H1 (cell line): ENCODE measurements around the gene KCNAB3. TPM values are rescaled to one million over a fixed set of nuclear protein-coding genes. Genes with fewer than 3 reads are reported as not detected.

Experiments used
- CTCF ChIA-PET: fragments of 300-600 bp; sonication (Branson Sonifier 250); formaldehyde crosslinking; loops from one replicate; lab custom pipeline; 2021; ENCODE audit not compliant: partially characterized antibody; lab: Charles Lee
- POLR2A ChIA-PET: fragments of 300-600 bp; sonication (Branson Sonifier 250); formaldehyde crosslinking; loops from one replicate; lab custom pipeline; 2021; ENCODE audit warnings: inconsistent platforms; ENCODE audit not compliant: partially characterized antibody; lab: Charles Lee
- DNase-seq, 2 experiments: peaks; one replicate each; pipeline versions ENCODE4 v3.0.0 to v3.0.0-alpha.2; 2010 to 2022; ENCODE audit warnings: low spot score in 2 of 2, low read depth in 1 of 2, mixed read lengths in 1 of 2
- FAIRE-seq: peaks from 2 replicates; lab custom pipeline; 2011; peaks lifted over from hg19 to GRCh38; lab: Jason Lieb, UNC
- H2AFZ ChIP-seq: 2 replicates; pipeline ENCODE4 v1.8.1; 2012; ENCODE audit warnings: low read length, inconsistent platforms
- H2AK5ac ChIP-seq: 2 replicates; pipeline ENCODE4 v1.6.1; 2013; ENCODE audit warnings: low read depth, low read length
- H2BK120ac ChIP-seq: replicated peaks from 2 replicates; pipeline ENCODE3; 2013; ENCODE audit warnings: low read depth, low read length, inconsistent platforms
- H2BK12ac ChIP-seq: 2 replicates; pipeline ENCODE4 v1.6.1; 2013; ENCODE audit warnings: low read depth, low read length
- H2BK15ac ChIP-seq: 2 replicates; pipeline ENCODE4 v1.6.1; 2013; ENCODE audit warnings: low read length
- H2BK20ac ChIP-seq: 2 replicates; pipeline ENCODE4 v1.6.1; 2013; ENCODE audit warnings: low read length
- H2BK5ac ChIP-seq: 2 replicates; pipeline ENCODE4 v1.6.1; 2013; ENCODE audit warnings: low read depth, low read length
- H3K14ac ChIP-seq: 2 replicates; pipeline ENCODE4 v1.6.1; 2013; ENCODE audit warnings: inconsistent platforms; ENCODE audit not compliant: insufficient read length
- H3K18ac ChIP-seq: 2 replicates; pipeline ENCODE4 v1.6.1; 2013; ENCODE audit warnings: low read length; ENCODE audit errors: extremely low read depth
- H3K23ac ChIP-seq: 2 replicates; pipeline ENCODE4 v1.6.1; 2013; ENCODE audit warnings: inconsistent platforms; ENCODE audit not compliant: insufficient read length
- H3K23me2 ChIP-seq: 2 replicates; pipeline ENCODE4 v1.6.1; 2013; ENCODE audit warnings: low read depth, low read length
- H3K27ac ChIP-seq: 2 replicates; pipeline ENCODE4 v1.6.1; 2011; ENCODE audit warnings: low read depth, low read length, inconsistent platforms
- H3K27me3 ChIP-seq, 4 experiments: replicated peaks in 1 of 4; 1 replicate in 1 of 4; 2 replicates in 3 of 4; pipeline versions ENCODE4 v1.6.1 to v1.8.1; 2011 to 2013; ENCODE audit warnings: low read length in 3 of 4, mild to moderate bottlenecking in 3 of 4, inconsistent platforms in 2 of 4, mixed read lengths in 2 of 4, moderate library complexity in 1 of 4; ENCODE audit not compliant: control insufficient read depth in 3 of 4, insufficient read depth in 3 of 4; ENCODE audit errors: extremely low read depth in 1 of 4
- H3K36me3 ChIP-seq, 4 experiments: 2 replicates each; pipeline versions ENCODE4 v1.6.1 to v1.8.1; 2011 to 2013; ENCODE audit warnings: mild to moderate bottlenecking in 4 of 4, low read length in 3 of 4, moderate library complexity in 2 of 4, control low read depth in 1 of 4, inconsistent platforms in 1 of 4; ENCODE audit not compliant: insufficient read depth in 4 of 4, control insufficient read depth in 2 of 4
- H3K4ac ChIP-seq: replicated peaks from 2 replicates; pipeline ENCODE3; 2013; ENCODE audit warnings: low read length, low read depth, mixed read lengths, inconsistent platforms; ENCODE audit not compliant: insufficient read length
- H3K4me1 ChIP-seq, 4 experiments: replicated peaks in 1 of 4; 1 replicate in 1 of 4; 2 replicates in 3 of 4; pipeline versions ENCODE4 v1.6.1 to v1.8.1; 2011 to 2013; ENCODE audit warnings: low read length in 3 of 4, inconsistent platforms in 2 of 4, mixed read lengths in 1 of 4; ENCODE audit not compliant: insufficient read depth in 4 of 4, control insufficient read depth in 3 of 4
- H3K4me2 ChIP-seq, 2 experiments: 2 replicates each; pipeline versions ENCODE4 v1.6.1 to v1.8.1; 2011 to 2013; ENCODE audit warnings: low read depth in 2 of 2, low read length in 2 of 2, control low read depth in 1 of 2, inconsistent platforms in 1 of 2, mild to moderate bottlenecking in 1 of 2; ENCODE audit not compliant: insufficient read depth in 1 of 2
- H3K4me3 ChIP-seq, 4 experiments: fragments of 200-600, 300-600 bp in 1 of 4; sonication (generic), shearing (Covaris generic), sonication (Bioruptor Twin) in 1 of 4; 2 replicates each; pipeline versions ENCODE4 v1.5.1 to v1.8.1; 2011 to 2016; ENCODE audit warnings: low read length in 4 of 4, low read depth in 3 of 4, control low read depth in 2 of 4, inconsistent platforms in 2 of 4, mild to moderate bottlenecking in 2 of 4, mixed read lengths in 1 of 4, moderate library complexity in 1 of 4; ENCODE audit not compliant: insufficient read depth in 2 of 4; ENCODE audit errors: extremely low read depth in 1 of 4
- H3K56ac ChIP-seq: replicated peaks from 2 replicates; pipeline ENCODE3; 2013; ENCODE audit warnings: low read depth, mild to moderate bottlenecking, mixed read lengths, low read length, inconsistent platforms; ENCODE audit not compliant: insufficient read length
- H3K79me1 ChIP-seq: 2 replicates; pipeline ENCODE4 v1.6.1; 2013; ENCODE audit warnings: low read depth, low read length, control low read depth
- H3K79me2 ChIP-seq, 2 experiments: 2 replicates each; pipeline versions ENCODE4 v1.6.1 to v1.8.1; 2012 to 2013; ENCODE audit warnings: low read length in 2 of 2, mild to moderate bottlenecking in 2 of 2, inconsistent platforms in 1 of 2; ENCODE audit not compliant: insufficient read depth in 2 of 2, control insufficient read depth in 1 of 2
- H3K9ac ChIP-seq, 4 experiments: replicated peaks in 1 of 4; 1 replicate in 1 of 4; 2 replicates in 3 of 4; pipeline versions ENCODE4 v1.6.1 to v1.8.1; 2011 to 2013; ENCODE audit warnings: low read depth in 3 of 4, low read length in 3 of 4, control low read depth in 2 of 4, mild to moderate bottlenecking in 2 of 4, moderate library complexity in 2 of 4, inconsistent platforms in 1 of 4; ENCODE audit errors: extremely low read depth in 1 of 4
- H3K9me3 ChIP-seq, 2 experiments: 2 replicates each; pipeline versions ENCODE4 v1.6.1 to v1.8.1; 2012 to 2013; ENCODE audit warnings: mild to moderate bottlenecking in 2 of 2, moderate library complexity in 2 of 2, control low read depth in 1 of 2, inconsistent platforms in 1 of 2, low read depth in 1 of 2, low read length in 1 of 2, mixed read lengths in 1 of 2; ENCODE audit not compliant: insufficient read depth in 2 of 2
- H4K20me1 ChIP-seq, 2 experiments: replicated peaks in 1 of 2; 2 replicates each; pipeline versions ENCODE3 to v1.8.1; 2011 to 2013; ENCODE audit warnings: inconsistent platforms in 2 of 2, low read length in 2 of 2, mild to moderate bottlenecking in 1 of 2; ENCODE audit not compliant: insufficient read depth in 2 of 2, control insufficient read depth in 1 of 2
- H4K5ac ChIP-seq: 2 replicates; pipeline ENCODE4 v1.6.1; 2013; ENCODE audit warnings: low read length, low read depth, mixed read lengths, inconsistent platforms; ENCODE audit not compliant: insufficient read length
- H4K8ac ChIP-seq: 2 replicates; pipeline ENCODE4 v1.8.0; 2013; ENCODE audit warnings: mild to moderate bottlenecking, moderate library complexity, low read length, inconsistent platforms; ENCODE audit not compliant: insufficient read depth; ENCODE audit errors: extremely low read depth
- H4K91ac ChIP-seq: replicated peaks from 2 replicates; pipeline ENCODE3; 2013; ENCODE audit warnings: low read length, mixed read lengths, inconsistent platforms; ENCODE audit not compliant: insufficient read length
- BACH1 ChIP-seq: IDR thresholded peaks from 2 replicates; pipeline ENCODE4 v1.6.1; 2012; ENCODE audit warnings: low read length, improper control_type of control experiment
- CEBPB ChIP-seq: IDR thresholded peaks from 2 replicates; pipeline ENCODE4 v1.6.1; 2012; ENCODE audit warnings: low read depth, low read length
- EP300 ChIP-seq, 2 experiments: IDR thresholded peaks; 1 replicate in 1 of 2; 2 replicates in 1 of 2; pipeline ENCODE4 v1.6.1; 2011 to 2012; ENCODE audit warnings: low read depth in 2 of 2, low read length in 2 of 2, mild to moderate bottlenecking in 2 of 2, borderline replicate concordance in 1 of 2, inconsistent platforms in 1 of 2, moderate library complexity in 1 of 2
- HDAC2 ChIP-seq, 2 experiments: fragments of 300-600 bp in 1 of 2; sonication (generic) in 1 of 2; IDR thresholded peaks; 2 replicates each; pipeline ENCODE4 v1.6.1; 2011 to 2012; ENCODE audit warnings: low read depth in 2 of 2, low read length in 2 of 2, mild to moderate bottlenecking in 2 of 2, moderate library complexity in 2 of 2, borderline replicate concordance in 1 of 2, inconsistent platforms in 1 of 2
- KDM5A ChIP-seq: fragments of 200-600 bp; IDR thresholded peaks from 2 replicates; pipeline ENCODE4 v1.7.1; 2012; ENCODE audit warnings: mild to moderate bottlenecking, low read length, inconsistent platforms, mixed read lengths
- MAFK ChIP-seq: IDR thresholded peaks from 2 replicates; pipeline ENCODE4 v1.6.1; 2012; ENCODE audit warnings: low read depth, mild to moderate bottlenecking, improper control_type of control experiment, low read length
- POU5F1 ChIP-seq: IDR thresholded peaks from 2 replicates; pipeline ENCODE4 v1.6.1; 2011; ENCODE audit warnings: low read depth, mild to moderate bottlenecking, low read length, moderate library complexity
- RBBP5 ChIP-seq: IDR thresholded peaks from 2 replicates; pipeline ENCODE4 v1.7.1; 2012; ENCODE audit warnings: low read depth, mild to moderate bottlenecking, inconsistent platforms, low read length, moderate library complexity, borderline replicate concordance
- RNF2 ChIP-seq: fragments of 200-900, 300-1000 bp; sonication (generic); IDR thresholded peaks from 2 replicates; pipeline ENCODE4 v1.7.1; 2016; ENCODE audit warnings: borderline replicate concordance, low read depth, mild to moderate bottlenecking, antibody characterized with exemption, low read length; ENCODE audit not compliant: poor library complexity, severe bottlenecking; ENCODE audit errors: missing control alignments
- SAP30 ChIP-seq: fragments of 300-600 bp; sonication (generic); IDR thresholded peaks from 2 replicates; pipeline ENCODE4 v1.7.1; 2012; ENCODE audit warnings: low read length, moderate library complexity, mild to moderate bottlenecking, inconsistent platforms; ENCODE audit not compliant: insufficient read depth, insufficient replicate concordance
- SP2 ChIP-seq: IDR thresholded peaks from 2 replicates; pipeline ENCODE4 v1.6.1; 2012; ENCODE audit warnings: mild to moderate bottlenecking, low read length, inconsistent platforms
- SP4 ChIP-seq: IDR thresholded peaks from 2 replicates; pipeline ENCODE4 v1.6.1; 2012; ENCODE audit warnings: low read length, inconsistent platforms
- YY1 ChIP-seq: IDR thresholded peaks from 2 replicates; pipeline ENCODE4 v1.6.1; 2011; ENCODE audit warnings: low read depth, mild to moderate bottlenecking, low read length
- WGBS, 2 experiments: shearing (Covaris generic) in 1 of 2; methylation state at CpG; one replicate each; pipeline versions ENCODE4 v1.1.6 to v1.1.7; 2013 to 2015; ENCODE audit warnings: low lambda C conversion rate in 2 of 2, mixed read lengths in 2 of 2, inconsistent platforms in 1 of 2, low coverage in 1 of 2, missing lambda C conversion rate in 1 of 2; ENCODE audit not compliant: insufficient replicate concordance in 2 of 2, insufficient coverage in 1 of 2, insufficient read length in 1 of 2; ENCODE audit errors: extremely low coverage in 1 of 2, missing lambda C conversion rate in 1 of 2; 5-methylcytosine and 5-hydroxymethylcytosine counted together
- polyA plus RNA-seq, 7 experiments: library from polyadenylated mRNA; depleted of rRNA in 3 of 7; stranded (reverse) in 5 of 7; unstranded in 2 of 7; fragments of >200 nt in 5 of 7; fragments of 200-250 nt in 2 of 7; gene quantifications; 1 replicate in 5 of 7; 2 replicates in 1 of 7; 4 replicates in 1 of 7; pipeline versions ENCODE4 v1.2.1 to v1.2.3, GENCODE V29; 2011 to 2013; ENCODE audit warnings: missing spikeins in 2 of 7, mixed read lengths in 2 of 7
- total RNA-seq: library from RNA; stranded (reverse); fragmentation: NEBNext Ultra II Directional; extraction: Animal tissue kit (Norgen Biotek cat#: 25700); gene quantifications from 2 replicates; pipeline ENCODE4 v1.2.1, GENCODE V29; 2021

The KCNAB3 gene
- total and polyA plus RNA-seq, 2 of the 8 experiments (the other 6 are each of a cell fraction or from before 2014, with no cell fraction given), result 1.7 to 2.4 TPM

GRCh38 chr17:7893187-7893880 lies 36.3 kb downstream of the KCNAB3 start:
- Histone ChIP-seq H3K4ac (no peak overlapping the region), H2BK20ac (no peak overlapping the region), H3K27ac (no peak overlapping the region), H3K4me3 (no peak overlapping the region), H3K9me3 (no peaks in the 10 kb centered on the region; a peak in 1 of 4 replicates), H2BK120ac (no peak overlapping the region), H3K14ac (no peak overlapping the region), H4K20me1 (no peaks in the 10 kb centered on the region), H4K8ac (no peak overlapping the region; the same call in 1 of the 2 replicates), H2AFZ (no peak overlapping the region), H3K56ac (no peak overlapping the region), H3K23ac (no peak overlapping the region), H2BK15ac (no peak overlapping the region), H2AK5ac (no peak overlapping the region), H3K23me2 (no peaks in the 10 kb centered on the region; the same call in 1 of the 2 replicates), H4K5ac (no peak overlapping the region), H4K91ac (no peak overlapping the region), H3K4me2 (no peak overlapping the region), H3K9ac (no peak overlapping the region), H2BK12ac (no peak overlapping the region), H3K36me3 (peaks cover 0 to 9% (median 2%) of the 10 kb centered on the region in 4 experiments; a peak in 2 of 8 replicates), H3K4me1 (peaks cover 6 to 13% (median 9%) of the 10 kb centered on the region in 4 experiments), H2BK5ac (no peak overlapping the region), H3K27me3 (no peaks in the 10 kb centered on the region), H3K79me1 (no peaks in the 10 kb centered on the region), H3K79me2 (no peaks in the 10 kb centered on the region), H3K18ac (no peak overlapping the region)
- WGBS, 2 experiments, result 79% methylated on average over 10 of the region's 15 CpGs; no CpG with 5 or more reads in 1 of the 2 experiments
- FAIRE-seq (no peak), DNase-seq (no peak)
- POLR2A ChIA-PET, result no interaction called here
- CTCF ChIA-PET, result no interaction called here
- TF ChIP-seq BACH1 (no peak), CEBPB (no peak), EP300 (IDR thresholded peaks at IDR 0.05; ENCODE audit: borderline replicate concordance in 1 of 2, low read depth in 2 of 2, low read length in 2 of 2) (no peak), RBBP5 (no peak), POU5F1 (no peak), RNF2 (no peak), SAP30 (no peak), SP4 (no peak), MAFK (no peak), KDM5A (no peak), HDAC2 (IDR thresholded peaks at IDR 0.05; ENCODE audit: borderline replicate concordance in 1 of 2, low read depth in 2 of 2, low read length in 2 of 2) (no peak), SP2 (no peak), YY1 (no peak)
